GM19324 (cell line): Measurements from ENCODE around the gene FAF1.
"Not testable (repeated sequence)": the region's sequence is repeated elsewhere in the genome, so short reads cannot be mapped to it uniquely, and the experiment has no call there.

Experiments used
- ATAC-seq: cut with Tn5 transposase; IDR thresholded peaks from one replicate; pipeline ENCODE4 v1.9.1; 2021; ENCODE audit warnings: mild to moderate bottlenecking, moderate library complexity; ENCODE audit not compliant: unreplicated experiment, low FRiP score

Gene FAF1

GRCh38 chr1:50717327-50717726 lies 242.7 kb downstream of the FAF1 start:
- no peak for ATAC-seq

GRCh38 chr1:50716455-50716854 lies 243.6 kb downstream of the FAF1 start:
- ATAC-seq = not testable (repeated sequence)

- no peak for ATAC-seq
Observed at GRCh38 chr1:50710099-50710498, 250.0 kb downstream of the FAF1 start.

GRCh38 chr1:50707824-50708223 lies 252.2 kb downstream of the FAF1 start:
- ATAC-seq = no peak

- ATAC-seq = no peak
Observed at GRCh38 chr1:50705699-50706098, 254.4 kb downstream of the FAF1 start.

- no peak for ATAC-seq
Observed at GRCh38 chr1:50705041-50705440, 255.0 kb downstream of the FAF1 start.

- ATAC-seq = no peak
Observed at GRCh38 chr1:50704126-50704525, 255.9 kb downstream of the FAF1 start.

GRCh38 chr1:50703240-50703639 lies 256.8 kb downstream of the FAF1 start:
- no peak for ATAC-seq

- ATAC-seq = no peak
Observed at GRCh38 chr1:50702395-50702794, 257.7 kb downstream of the FAF1 start.

- no peak for ATAC-seq
Observed at GRCh38 chr1:50701706-50702317, 258.3 kb downstream of the FAF1 start.

GRCh38 chr1:50700621-50701020 lies 259.4 kb downstream of the FAF1 start:
- no peak for ATAC-seq

GRCh38 chr1:50700214-50700613 lies 259.9 kb downstream of the FAF1 start:
- ATAC-seq = no peak

GRCh38 chr1:50699795-50700194 lies 260.3 kb downstream of the FAF1 start:
- ATAC-seq = no peak

- ATAC-seq = no peak
Observed at GRCh38 chr1:50697440-50698421, 262.3 kb downstream of the FAF1 start.

GRCh38 chr1:50693829-50694228 lies 266.2 kb downstream of the FAF1 start:
- ATAC-seq = no peak

- no peak for ATAC-seq
Observed at GRCh38 chr1:50684185-50684584, 275.9 kb downstream of the FAF1 start.

GRCh38 chr1:50681931-50682330 lies 278.1 kb downstream of the FAF1 start:
- ATAC-seq = no peak

- ATAC-seq = no peak
Observed at GRCh38 chr1:50667710-50668356, 292.2 kb downstream of the FAF1 start.

GRCh38 chr1:50667272-50667671 lies 292.8 kb downstream of the FAF1 start:
- ATAC-seq = no peak

GRCh38 chr1:50666849-50667248 lies 293.2 kb downstream of the FAF1 start:
- ATAC-seq = no peak

GRCh38 chr1:50665413-50665812 lies 294.7 kb downstream of the FAF1 start:
- no peak for ATAC-seq
